OCI-LY1 (cell line): Measurements from ENCODE around the gene MARS1.
A peak's percentile ranks its signal among the peaks of the same experiment; 100 is the strongest.

Experiments used
- CTCF ChIP-seq: fragments of 200-600 bp; sonication (generic), shearing (Covaris generic); IDR thresholded peaks from 2 replicates; pipeline ENCODE4 v1.5.1; 2017; ENCODE audit warnings: mild to moderate bottlenecking, antibody characterized with exemption, low read length, moderate library complexity, mixed read lengths
- EZH2 ChIP-seq: fragments of 200-600 bp; sonication (generic), shearing (Covaris generic); IDR thresholded peaks from 2 replicates; pipeline ENCODE4 v1.8.0; 2017; ENCODE audit warnings: borderline replicate concordance, mixed run types, mild to moderate bottlenecking, antibody characterized with exemption, low read length, moderate library complexity, mixed read lengths

GRCh38 chr12:57462251-57462911 lies 25.5 kb upstream of the MARS1 start:
- TF ChIP-seq CTCF (peak; percentile 95), EZH2 (no peak)
